Measurements from ENCODE around the gene GAMT.

GAMT gene

GRCh38 chr19:1401889-1402217 lies 511 bp upstream of the GAMT start:
- no peak for DNase-seq (ENCODE audit: low read depth in 4 of 4, low spot score in 1 of 4)

GRCh38 chr19:1400281-1401137 lies 833 bp downstream of the GAMT start:
- DNase-seq (ENCODE audit: low read depth in 4 of 4, low spot score in 1 of 4): no peak

GRCh38 chr19:1399745-1400144 lies 1.6 kb downstream of the GAMT start:
- DNase-seq (ENCODE audit: low read depth in 4 of 4, low spot score in 1 of 4): no peak

- no peak for DNase-seq (ENCODE audit: low read depth in 4 of 4, low spot score in 1 of 4)
Measured at GRCh38 chr19:1399079-1399478, 2.3 kb downstream of the GAMT start.

- DNase-seq (ENCODE audit: low read depth in 4 of 4, low spot score in 1 of 4): no peak
Measured at GRCh38 chr19:1397838-1398237, 3.5 kb downstream of the GAMT start.

GRCh38 chr19:1396768-1397679 lies 4.3 kb downstream of the GAMT start:
- DNase-seq (ENCODE audit: low read depth in 4 of 4, low spot score in 1 of 4): no peak

GRCh38 chr19:1396019-1396767 lies 5.1 kb downstream of the GAMT start:
- no peak for DNase-seq (ENCODE audit: low read depth in 4 of 4, low spot score in 1 of 4)

GRCh38 chr19:1395194-1396018 lies 5.9 kb downstream of the GAMT start:
- DNase-seq (ENCODE audit: low read depth in 4 of 4, low spot score in 1 of 4): no peak

GRCh38 chr19:1394252-1395193 lies 6.8 kb downstream of the GAMT start:
- DNase-seq (ENCODE audit: low read depth in 4 of 4, low spot score in 1 of 4): no peak

GRCh38 chr19:1393841-1394240 lies 7.5 kb downstream of the GAMT start:
- DNase-seq (ENCODE audit: low read depth in 4 of 4, low spot score in 1 of 4): no peak

GRCh38 chr19:1392939-1393530 lies 8.3 kb downstream of the GAMT start:
- DNase-seq (ENCODE audit: low read depth in 4 of 4, low spot score in 1 of 4): no peak

- no peak for DNase-seq (ENCODE audit: low read depth in 4 of 4, low spot score in 1 of 4)
Measured at GRCh38 chr19:1392407-1392806, 8.9 kb downstream of the GAMT start.

- DNase-seq (ENCODE audit: low read depth in 4 of 4, low spot score in 1 of 4): no peak
Measured at GRCh38 chr19:1390890-1391423, 10.4 kb downstream of the GAMT start.

GRCh38 chr19:1389033-1389940 lies 12.1 kb downstream of the GAMT start:
- no peak for DNase-seq (ENCODE audit: low read depth in 4 of 4, low spot score in 1 of 4)

- DNase-seq (ENCODE audit: low read depth in 4 of 4, low spot score in 1 of 4): no peak
Measured at GRCh38 chr19:1388637-1389026, 12.7 kb downstream of the GAMT start.

GRCh38 chr19:1387684-1388636 lies 13.4 kb downstream of the GAMT start:
- no peak for DNase-seq (ENCODE audit: low read depth in 4 of 4, low spot score in 1 of 4)

Measured in stimulated activated CD4-positive, alpha-beta T cell treated with anti-CD3 and anti-CD28 coated beads, Interleukin-1b, Interleukin-23, amount 100 ng/mL, for 24 hours (primary cell).